Neural crest cell (in vitro differentiated cells): Measurements from ENCODE around the gene DNMT3B. TPM values are rescaled to one million over a fixed set of nuclear protein-coding genes. Genes with fewer than 3 reads are reported as not detected.
"Not testable (repeated sequence)": the region's sequence is repeated elsewhere in the genome, so short reads cannot be mapped to it uniquely, and the experiment has no call there.

Experiments used
- DNase-seq: peaks from one replicate; pipeline ENCODE4 v3.0.0; 2021; ENCODE audit warnings: low read depth, mixed read lengths, low spot score
- H3K27ac Mint-ChIP-seq: one replicate; pipeline ENCODE4 v1.8.0; 2021; ENCODE audit warnings: mild to moderate bottlenecking, mixed read lengths; ENCODE audit not compliant: unreplicated experiment
- H3K27me3 Mint-ChIP-seq: 2 replicates; pipeline ENCODE4 v1.8.0; 2021; ENCODE audit warnings: low read depth, mild to moderate bottlenecking, mixed read lengths
- H3K36me3 Mint-ChIP-seq: 2 replicates; pipeline ENCODE4 v1.8.0; 2021; ENCODE audit warnings: low read depth, mild to moderate bottlenecking, mixed read lengths
- H3K4me1 Mint-ChIP-seq: 2 replicates; pipeline ENCODE4 v1.8.0; 2021; ENCODE audit warnings: mixed read lengths
- H3K4me3 Mint-ChIP-seq: one replicate; pipeline ENCODE4 v1.8.0; 2021; ENCODE audit warnings: mild to moderate bottlenecking, mixed read lengths
- H3K9me3 Mint-ChIP-seq: 2 replicates; pipeline ENCODE4 v1.8.0; 2021; ENCODE audit warnings: mixed read lengths
- total RNA-seq: library from RNA; stranded (reverse); gene quantifications from 2 replicates; pipeline ENCODE4 v1.2.1, GENCODE V29; 2021
- TF ChIP-seq, protein P1 (sequence below): fragments of 200-600 bp; sonication (generic); conservative IDR thresholded peaks from 2 replicates; pipeline ENCODE4 v1.5.0; 2021; ENCODE audit warnings: antibody characterized with exemption, mild to moderate bottlenecking

DNMT3B gene
- total RNA-seq, 1 donor from 2014 or later, result 57.3 TPM

GRCh38 chr20:32792316-32792715, 30.1 kb downstream of the DNMT3B start:
- H3K9me3 Mint-ChIP-seq, result no peaks in the 10 kb centered on the region

DNA sequence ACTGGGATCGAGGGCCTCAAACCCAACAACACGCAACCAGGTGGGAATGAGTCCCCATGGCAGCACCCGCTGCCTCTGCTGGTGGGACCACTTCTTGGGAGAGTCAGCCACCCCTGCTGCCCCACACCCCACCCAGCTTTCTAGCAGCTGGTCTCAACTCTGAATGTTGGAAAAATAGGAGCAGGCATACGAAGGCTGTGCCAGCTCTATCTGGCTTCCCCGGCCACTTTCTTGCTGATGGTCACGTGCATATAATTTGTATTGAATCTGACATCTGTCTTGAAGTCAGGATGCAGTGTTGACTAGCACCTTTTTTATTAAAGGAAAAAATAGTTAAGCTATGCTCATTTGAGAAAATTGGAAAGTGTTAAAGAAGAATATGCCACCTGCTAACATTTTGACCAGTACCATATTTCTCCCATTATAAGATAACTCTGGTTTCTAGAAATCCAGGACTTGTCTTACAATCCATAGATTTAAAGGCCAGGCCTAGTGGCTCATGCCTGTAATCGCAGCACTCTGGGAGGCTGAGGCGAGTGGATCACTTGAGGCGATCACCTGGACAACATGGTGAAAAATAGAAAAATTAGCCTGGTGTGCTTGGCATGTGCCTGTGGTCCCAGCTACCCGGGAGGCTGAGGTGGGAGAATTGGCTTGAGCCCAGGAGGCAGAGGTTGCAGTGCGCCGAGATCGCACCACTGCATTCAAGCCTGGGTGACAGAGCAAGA, 30.7 kb downstream of the DNMT3B start:
- Mint-ChIP-seq H3K4me3 (peak overlapping the region; percentile 12), H3K9me3 (no peaks in the 10 kb centered on the region), H3K4me1 (peaks cover 39% of the 10 kb centered on the region), H3K36me3 (peaks cover 11% of the 10 kb centered on the region), H3K27me3 (no peaks in the 10 kb centered on the region), H3K27ac (no peak overlapping the region)
- no peak for DNase-seq
- TF ChIP-seq, protein P1, sequence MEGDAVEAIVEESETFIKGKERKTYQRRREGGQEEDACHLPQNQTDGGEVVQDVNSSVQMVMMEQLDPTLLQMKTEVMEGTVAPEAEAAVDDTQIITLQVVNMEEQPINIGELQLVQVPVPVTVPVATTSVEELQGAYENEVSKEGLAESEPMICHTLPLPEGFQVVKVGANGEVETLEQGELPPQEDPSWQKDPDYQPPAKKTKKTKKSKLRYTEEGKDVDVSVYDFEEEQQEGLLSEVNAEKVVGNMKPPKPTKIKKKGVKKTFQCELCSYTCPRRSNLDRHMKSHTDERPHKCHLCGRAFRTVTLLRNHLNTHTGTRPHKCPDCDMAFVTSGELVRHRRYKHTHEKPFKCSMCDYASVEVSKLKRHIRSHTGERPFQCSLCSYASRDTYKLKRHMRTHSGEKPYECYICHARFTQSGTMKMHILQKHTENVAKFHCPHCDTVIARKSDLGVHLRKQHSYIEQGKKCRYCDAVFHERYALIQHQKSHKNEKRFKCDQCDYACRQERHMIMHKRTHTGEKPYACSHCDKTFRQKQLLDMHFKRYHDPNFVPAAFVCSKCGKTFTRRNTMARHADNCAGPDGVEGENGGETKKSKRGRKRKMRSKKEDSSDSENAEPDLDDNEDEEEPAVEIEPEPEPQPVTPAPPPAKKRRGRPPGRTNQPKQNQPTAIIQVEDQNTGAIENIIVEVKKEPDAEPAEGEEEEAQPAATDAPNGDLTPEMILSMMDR, result peak; percentile 39

More at GRCh38 chr20:32792316-32792715, 30.1 kb downstream of the DNMT3B start:
- Mint-ChIP-seq H3K36me3 (peaks cover 13% of the 10 kb centered on the region), H3K4me3 (peak overlapping the region; percentile 32), H3K4me1 (peaks cover 39% of the 10 kb centered on the region), H3K27me3 (no peaks in the 10 kb centered on the region), H3K27ac (peak overlapping the region; percentile 30)
- peak; percentile 52 for DNase-seq
- TF ChIP-seq, protein P1, result no peak

DNA sequence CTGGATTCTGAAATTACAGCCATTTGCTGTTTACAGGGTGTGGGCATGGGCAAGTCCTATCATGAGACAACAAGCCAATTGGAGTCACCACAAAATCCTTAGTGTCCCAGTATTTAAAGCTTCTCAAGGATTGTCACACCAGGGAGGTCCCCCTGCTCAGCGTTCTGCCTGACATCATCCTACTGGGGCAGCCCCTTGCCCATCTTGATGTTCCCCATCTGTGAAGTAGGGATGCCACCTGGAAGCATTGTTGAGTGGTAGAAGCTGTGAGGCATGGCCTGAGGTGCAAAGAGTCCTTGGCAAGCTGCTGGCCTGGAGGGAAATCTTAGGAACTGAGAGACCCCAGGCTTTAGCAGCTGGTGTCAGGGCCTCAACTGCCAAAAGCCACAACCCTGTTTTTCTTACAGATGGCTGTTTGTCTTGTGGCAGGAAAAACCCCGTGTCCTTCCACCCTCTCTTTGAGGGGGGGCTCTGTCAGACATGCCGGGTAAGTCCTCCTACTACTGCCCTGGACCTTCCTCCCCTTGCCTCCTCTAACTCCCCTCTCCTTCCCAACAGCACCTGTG, 34.3 kb downstream of the DNMT3B start:
- no peak overlapping the region for H3K4me3 Mint-ChIP-seq
- DNase-seq, result no peak
- H3K27ac Mint-ChIP-seq, result peak overlapping the region; percentile 87
- H3K9me3 Mint-ChIP-seq, result no peaks in the 10 kb centered on the region
- no peaks in the 10 kb centered on the region for H3K27me3 Mint-ChIP-seq
- peaks cover 24% of the 10 kb centered on the region for H3K4me1 Mint-ChIP-seq
- peaks cover 11% of the 10 kb centered on the region for H3K36me3 Mint-ChIP-seq
- TF ChIP-seq, protein P1, result no peak

- Mint-ChIP-seq H3K4me1 (peaks cover 19% of the 10 kb centered on the region), H3K36me3 (peaks cover 11% of the 10 kb centered on the region), H3K4me3 (no peak overlapping the region), H3K27me3 (no peaks in the 10 kb centered on the region), H3K27ac (peak overlapping the region; percentile 87), H3K9me3 (no peaks in the 10 kb centered on the region)
- TF ChIP-seq, protein P1, result no peak
- DNase-seq, result no peak
These were observed 34.8 kb downstream of the DNMT3B start for GRCh38 chr20:32796981-32797451.

DNA sequence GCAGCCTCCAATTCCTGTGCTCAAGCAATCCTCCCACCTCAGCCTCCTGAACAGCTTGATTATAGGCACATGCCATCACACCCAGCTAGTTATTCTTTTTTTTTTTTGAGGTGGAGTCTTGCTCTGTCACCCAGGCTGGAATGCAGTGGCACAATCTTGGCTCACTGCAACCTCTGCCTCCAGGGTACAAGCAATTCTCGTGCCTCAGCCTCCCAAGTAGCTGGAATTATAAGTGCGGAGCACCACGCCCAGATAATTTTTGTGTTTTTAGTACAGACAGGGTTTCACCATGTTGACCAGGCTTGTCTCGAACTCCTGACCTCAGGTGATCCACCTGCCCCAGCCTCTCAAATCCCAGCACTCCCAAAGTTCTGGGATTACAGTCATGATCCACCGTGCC, 35.4 kb downstream of the DNMT3B start:
- not testable (repeated sequence) for H3K9me3 Mint-ChIP-seq, H3K27ac Mint-ChIP-seq, H3K4me3 Mint-ChIP-seq, H3K27me3 Mint-ChIP-seq, DNase-seq
- Mint-ChIP-seq H3K36me3 (peaks cover 15% of the 10 kb centered on the region), H3K4me1 (peaks cover 13% of the 10 kb centered on the region)
